Measurements from ENCODE around the gene ELMO1. TPM values are rescaled to one million over a fixed set of nuclear protein-coding genes. Genes with fewer than 3 reads are reported as not detected.

Gene ELMO1
- total and polyA plus RNA-seq, 2 of the 13 experiments (the other 11 are each of a cell fraction or from before 2014, with no cell fraction given): 0.11 to 0.17 TPM

DNA sequence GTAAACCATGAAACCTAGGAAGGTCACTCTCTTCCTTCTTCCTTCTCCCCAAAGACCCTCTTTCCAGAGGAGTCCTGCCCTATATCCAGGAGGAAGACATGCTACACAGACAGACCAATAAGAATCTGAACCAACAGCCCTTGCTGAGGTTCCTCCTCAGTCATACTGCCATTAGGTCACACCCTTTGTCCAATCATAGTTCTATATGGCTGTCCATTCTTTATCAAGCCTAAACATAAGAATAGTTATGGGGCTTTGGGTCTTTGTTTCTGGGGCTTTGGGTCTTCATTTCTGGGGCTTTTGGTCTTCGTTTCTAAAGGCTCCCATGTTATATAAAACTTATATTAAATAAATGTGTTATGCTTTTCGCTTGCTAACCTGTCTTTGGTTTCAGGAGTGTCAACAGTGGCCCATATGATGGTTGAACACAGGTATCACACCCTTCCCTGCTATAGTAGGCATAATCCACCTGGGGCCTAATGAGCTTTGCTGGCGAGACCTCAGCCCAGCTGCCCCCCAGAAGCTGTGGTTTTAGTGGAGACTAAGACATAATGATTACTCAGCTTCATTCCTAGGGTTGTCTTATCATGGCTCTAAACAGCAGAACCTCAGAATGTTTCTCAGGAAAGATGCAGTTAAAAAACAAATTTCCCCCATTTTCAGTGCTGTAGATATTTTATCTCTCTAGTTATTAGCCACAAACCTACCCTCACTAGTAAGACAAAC is 91.6 kb downstream of the ELMO1 start (continued):
- TF ChIP-seq, protein P1, sequence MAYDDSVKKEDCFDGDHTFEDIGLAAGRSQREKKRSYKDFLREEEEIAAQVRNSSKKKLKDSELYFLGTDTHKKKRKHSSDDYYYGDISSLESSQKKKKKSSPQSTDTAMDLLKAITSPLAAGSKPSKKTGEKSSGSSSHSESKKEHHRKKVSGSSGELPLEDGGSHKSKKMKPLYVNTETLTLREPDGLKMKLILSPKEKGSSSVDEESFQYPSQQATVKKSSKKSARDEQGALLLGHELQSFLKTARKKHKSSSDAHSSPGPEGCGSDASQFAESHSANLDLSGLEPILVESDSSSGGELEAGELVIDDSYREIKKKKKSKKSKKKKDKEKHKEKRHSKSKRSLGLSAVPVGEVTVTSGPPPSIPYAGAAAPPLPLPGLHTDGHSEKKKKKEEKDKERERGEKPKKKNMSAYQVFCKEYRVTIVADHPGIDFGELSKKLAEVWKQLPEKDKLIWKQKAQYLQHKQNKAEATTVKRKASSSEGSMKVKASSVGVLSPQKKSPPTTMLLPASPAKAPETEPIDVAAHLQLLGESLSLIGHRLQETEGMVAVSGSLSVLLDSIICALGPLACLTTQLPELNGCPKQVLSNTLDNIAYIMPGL (CRISPR knock-in tag; IDR thresholded peaks at IDR 0.05; ENCODE audit: borderline replicate concordance in 1 of 2, low read depth in 1 of 2): no peak
- TF ChIP-seq, protein P2, sequence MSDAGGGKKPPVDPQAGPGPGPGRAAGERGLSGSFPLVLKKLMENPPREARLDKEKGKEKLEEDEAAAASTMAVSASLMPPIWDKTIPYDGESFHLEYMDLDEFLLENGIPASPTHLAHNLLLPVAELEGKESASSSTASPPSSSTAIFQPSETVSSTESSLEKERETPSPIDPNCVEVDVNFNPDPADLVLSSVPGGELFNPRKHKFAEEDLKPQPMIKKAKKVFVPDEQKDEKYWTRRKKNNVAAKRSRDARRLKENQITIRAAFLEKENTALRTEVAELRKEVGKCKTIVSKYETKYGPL (CRISPR knock-in tag; IDR thresholded peaks at IDR 0.05): no peak
- TF ChIP-seq ATF7-NPFF (CRISPR knock-in tag; IDR thresholded peaks at IDR 0.05; ENCODE audit: low read depth): no peak

DNA sequence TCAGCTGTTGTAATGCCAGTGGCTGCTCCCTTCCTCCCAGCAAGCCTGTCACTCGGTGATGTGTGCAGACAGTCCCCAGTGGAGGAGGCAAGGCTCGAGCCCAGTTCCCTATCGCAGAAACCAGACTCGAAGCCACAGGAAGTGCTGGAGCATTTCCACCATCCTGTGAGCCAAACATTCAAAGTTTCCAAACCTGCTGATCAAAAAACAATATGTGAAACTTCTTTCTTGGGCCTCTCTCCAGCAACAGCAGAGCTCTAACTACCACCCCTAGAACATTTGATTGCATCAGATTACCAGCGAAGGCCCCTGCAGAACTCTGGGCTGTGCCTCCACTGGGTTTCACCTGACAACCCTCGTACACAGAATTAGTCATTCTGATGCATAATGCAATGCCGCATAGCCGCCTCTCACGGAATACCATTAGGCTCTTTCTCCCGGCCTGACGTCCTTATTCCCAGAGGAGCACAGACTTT is 94.0 kb downstream of the ELMO1 start:
- DNase-seq (ENCODE audit: low spot score) (no peak), ATAC-seq (peak; percentile 84), FAIRE-seq (no peak)
- no peaks in the 10 kb centered on the region for H3K36me3 ChIP-seq (replicated peaks in 1 of 2; ENCODE audit: control insufficient read depth in 1 of 2, insufficient read depth in 2 of 2, low read length in 2 of 2)
- POLR2A ChIA-PET: no interaction called here
- H3K9me3 ChIP-seq (ENCODE audit: low read length): no peaks in the 10 kb centered on the region
- no peaks in the 10 kb centered on the region for H3K79me2 ChIP-seq (ENCODE audit: insufficient read depth, low read length)
- BruUV-seq (replicated peaks): no TSS peak
- H3K9ac ChIP-seq (ENCODE audit: insufficient read depth, low read depth, low read length): no peak overlapping the region
- H3K27me3 ChIP-seq (ENCODE audit: control insufficient read depth in 1 of 2, insufficient read depth in 2 of 2, low read length in 2 of 2): no peaks in the 10 kb centered on the region; a peak in 1 of 5 replicates
- H3K27ac ChIP-seq (ENCODE audit: extremely low read length, insufficient read depth, low read length): no peak overlapping the region
- 29% methylated on average over 7 of the region's 11 CpGs for WGBS (ENCODE audit: low lambda C conversion rate)
- in situ Hi-C loops (cut with HindIII; ENCODE audit: extremely low pct_ligation_motif_present, low pct_unique_long_range_greater_than_20kb): no loop called here
- intact Hi-C loops (cut with micrococcal nuclease; ENCODE audit: unreplicated experiment): loop anchor here (10.0 kb wide), 1 partner anchor 120 kb away; no protein-coding TSS in a partner anchor
- no peak overlapping the region for H2AFZ ChIP-seq (ENCODE audit: low read length)
- peaks cover 7% of the 10 kb centered on the region; the same call in 1 of the 2 replicates for H3K4me1 ChIP-seq (ENCODE audit: insufficient read depth, low read length)
- H4K20me1 ChIP-seq (ENCODE audit: insufficient read depth, low read length): no peaks in the 10 kb centered on the region
- H3K4me2 ChIP-seq (ENCODE audit: low read depth, low read length): no peak overlapping the region
- H3K4me3 ChIP-seq (replicated peaks in 1 of 3; ENCODE audit: insufficient read depth in 1 of 3, low read depth in 2 of 3, low read length in 3 of 3): no peak overlapping the region
- CTCF ChIA-PET (ENCODE audit: low intra/inter-chr PET ratio, low total read pairs): no interaction called here
- TF ChIP-seq TEAD2 (CRISPR knock-in tag; IDR thresholded peaks at IDR 0.05) (no peak), HMG20A (CRISPR knock-in tag; IDR thresholded peaks at IDR 0.05; ENCODE audit: borderline replicate concordance) (no peak), ZFY (CRISPR knock-in tag; IDR thresholded peaks at IDR 0.05) (no peak), ZNF792 (CRISPR knock-in tag; IDR thresholded peaks at IDR 0.05) (no peak), SMAD9 (CRISPR knock-in tag; IDR thresholded peaks at IDR 0.05) (no peak)
- TF ChIP-seq, protein P3, sequence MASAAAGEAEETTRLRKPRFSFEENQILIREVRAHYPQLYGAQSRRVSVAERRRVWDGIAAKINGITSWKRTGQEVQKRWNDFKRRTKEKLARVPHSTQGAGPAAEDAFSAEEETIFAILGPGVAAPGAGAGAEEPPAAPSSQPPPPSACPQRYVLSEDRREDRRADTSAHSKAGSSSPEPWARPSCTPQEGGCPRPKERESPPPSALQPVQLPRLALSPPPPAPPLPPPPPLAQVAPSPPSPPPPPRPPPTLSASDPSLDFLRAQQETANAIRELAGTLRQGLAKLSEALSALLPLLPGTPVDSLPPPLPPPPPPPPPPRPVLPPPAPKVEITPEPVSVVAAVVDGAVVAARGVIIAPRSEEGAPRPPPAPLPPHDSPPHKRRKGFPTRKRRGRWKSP (CRISPR knock-in tag; IDR thresholded peaks at IDR 0.05): no peak
- TF ChIP-seq, protein P4, sequence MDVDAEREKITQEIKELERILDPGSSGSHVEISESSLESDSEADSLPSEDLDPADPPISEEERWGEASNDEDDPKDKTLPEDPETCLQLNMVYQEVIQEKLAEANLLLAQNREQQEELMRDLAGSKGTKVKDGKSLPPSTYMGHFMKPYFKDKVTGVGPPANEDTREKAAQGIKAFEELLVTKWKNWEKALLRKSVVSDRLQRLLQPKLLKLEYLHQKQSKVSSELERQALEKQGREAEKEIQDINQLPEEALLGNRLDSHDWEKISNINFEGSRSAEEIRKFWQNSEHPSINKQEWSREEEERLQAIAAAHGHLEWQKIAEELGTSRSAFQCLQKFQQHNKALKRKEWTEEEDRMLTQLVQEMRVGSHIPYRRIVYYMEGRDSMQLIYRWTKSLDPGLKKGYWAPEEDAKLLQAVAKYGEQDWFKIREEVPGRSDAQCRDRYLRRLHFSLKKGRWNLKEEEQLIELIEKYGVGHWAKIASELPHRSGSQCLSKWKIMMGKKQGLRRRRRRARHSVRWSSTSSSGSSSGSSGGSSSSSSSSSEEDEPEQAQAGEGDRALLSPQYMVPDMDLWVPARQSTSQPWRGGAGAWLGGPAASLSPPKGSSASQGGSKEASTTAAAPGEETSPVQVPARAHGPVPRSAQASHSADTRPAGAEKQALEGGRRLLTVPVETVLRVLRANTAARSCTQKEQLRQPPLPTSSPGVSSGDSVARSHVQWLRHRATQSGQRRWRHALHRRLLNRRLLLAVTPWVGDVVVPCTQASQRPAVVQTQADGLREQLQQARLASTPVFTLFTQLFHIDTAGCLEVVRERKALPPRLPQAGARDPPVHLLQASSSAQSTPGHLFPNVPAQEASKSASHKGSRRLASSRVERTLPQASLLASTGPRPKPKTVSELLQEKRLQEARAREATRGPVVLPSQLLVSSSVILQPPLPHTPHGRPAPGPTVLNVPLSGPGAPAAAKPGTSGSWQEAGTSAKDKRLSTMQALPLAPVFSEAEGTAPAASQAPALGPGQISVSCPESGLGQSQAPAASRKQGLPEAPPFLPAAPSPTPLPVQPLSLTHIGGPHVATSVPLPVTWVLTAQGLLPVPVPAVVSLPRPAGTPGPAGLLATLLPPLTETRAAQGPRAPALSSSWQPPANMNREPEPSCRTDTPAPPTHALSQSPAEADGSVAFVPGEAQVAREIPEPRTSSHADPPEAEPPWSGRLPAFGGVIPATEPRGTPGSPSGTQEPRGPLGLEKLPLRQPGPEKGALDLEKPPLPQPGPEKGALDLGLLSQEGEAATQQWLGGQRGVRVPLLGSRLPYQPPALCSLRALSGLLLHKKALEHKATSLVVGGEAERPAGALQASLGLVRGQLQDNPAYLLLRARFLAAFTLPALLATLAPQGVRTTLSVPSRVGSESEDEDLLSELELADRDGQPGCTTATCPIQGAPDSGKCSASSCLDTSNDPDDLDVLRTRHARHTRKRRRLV (CRISPR knock-in tag; IDR thresholded peaks at IDR 0.05): no peak

Data from HepG2 (cell line).